AG09319 (cell line): ENCODE data around the gene USH1C.

Experiments used
- DNase-seq: peaks from one replicate; pipeline ENCODE4 v3.0.0-alpha.2; 2010; ENCODE audit warnings: low read depth; ENCODE audit errors: extremely low read depth
- CTCF ChIP-seq: IDR thresholded peaks from 2 replicates; pipeline ENCODE4 v1.5.1; 2011; ENCODE audit warnings: low read depth, mild to moderate bottlenecking, inconsistent platforms, low read length, moderate library complexity

Gene USH1C

DNA sequence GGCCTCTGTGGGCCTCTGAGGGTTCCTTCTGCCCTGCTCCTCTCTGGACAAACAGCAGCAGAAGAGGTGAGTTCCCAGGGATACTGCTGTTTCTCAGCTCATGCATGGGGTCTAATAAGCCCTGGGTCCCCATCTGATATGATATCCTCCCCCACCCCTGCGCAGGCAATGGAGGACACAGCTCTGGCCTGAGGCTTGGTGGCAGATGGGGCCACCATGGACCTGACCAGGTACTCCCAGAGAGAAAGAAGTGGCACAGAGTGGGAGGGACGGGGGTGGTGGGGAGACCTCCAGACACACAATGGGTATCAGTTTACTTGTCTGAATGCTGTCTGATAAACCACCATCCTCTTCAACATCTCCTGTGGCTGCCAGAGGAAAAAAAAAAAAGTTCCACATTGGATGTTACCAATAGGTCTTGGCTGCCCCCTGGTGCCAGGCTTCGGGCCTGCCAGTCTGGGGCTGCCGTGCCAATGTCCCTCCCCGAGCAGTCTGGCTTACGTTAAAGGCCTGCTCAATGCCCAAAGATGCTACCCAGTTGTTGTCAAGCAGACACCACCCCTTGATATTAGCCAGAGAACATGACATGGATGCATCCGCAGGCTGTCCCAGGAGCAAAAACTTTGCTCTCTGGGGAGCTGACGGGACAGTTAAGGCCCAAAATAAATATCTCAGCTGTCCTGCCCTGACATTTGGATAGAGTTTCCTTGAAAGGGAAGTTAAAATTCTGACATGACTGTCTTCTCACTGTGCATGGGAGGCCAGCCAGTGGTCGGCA is 39.7 kb downstream of the USH1C start:
- peak; percentile 30 for DNase-seq
- TF ChIP-seq CTCF = peak; percentile 91

DNA sequence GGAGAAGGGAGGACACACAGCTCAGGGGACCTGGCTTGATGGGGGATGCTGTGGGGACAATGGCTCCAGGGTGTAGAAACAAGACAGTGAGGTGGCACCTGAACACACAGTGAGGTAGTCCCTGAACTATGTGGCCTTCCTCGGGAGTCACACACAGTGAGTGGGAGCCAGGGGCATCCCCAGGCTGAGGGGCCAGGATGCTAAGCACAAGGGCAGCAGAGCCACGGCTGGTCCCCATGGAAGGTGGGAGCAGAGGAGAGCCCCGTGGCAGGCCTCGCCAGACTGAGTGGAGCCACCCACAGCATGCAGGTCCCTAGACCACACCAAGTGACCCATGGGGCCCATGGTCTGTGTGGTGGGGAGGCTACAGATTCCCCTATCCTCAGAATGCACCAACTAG is 41.6 kb downstream of the USH1C start:
- no peak for DNase-seq
- TF ChIP-seq CTCF = no peak

GRCh38 chr11:17500673-17501072 is 43.5 kb downstream of the USH1C start:
- no peak for DNase-seq
- TF ChIP-seq CTCF = no peak

DNA sequence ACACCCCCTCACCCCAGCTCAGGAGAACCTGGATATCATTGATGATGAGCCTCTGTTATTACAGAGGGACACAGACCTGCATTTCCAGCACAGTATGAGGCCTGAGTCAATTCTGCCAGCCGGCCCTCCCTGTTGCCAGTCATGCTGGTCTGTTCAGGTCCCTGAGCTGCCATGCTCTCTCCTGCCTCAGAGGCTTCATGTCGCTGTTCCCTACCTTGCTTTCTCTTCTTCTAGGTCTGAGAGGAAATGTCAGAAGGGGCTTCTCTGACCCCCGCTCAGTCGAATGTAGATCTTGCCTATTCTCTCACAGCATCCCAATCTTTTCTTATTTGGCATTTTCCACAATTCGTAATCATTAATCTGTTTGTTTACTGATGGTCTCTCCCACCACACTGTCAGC is 45.7 kb downstream of the USH1C start:
- no peak for DNase-seq
- no peak; the same call in none of the 2 replicates for TF ChIP-seq CTCF

DNA sequence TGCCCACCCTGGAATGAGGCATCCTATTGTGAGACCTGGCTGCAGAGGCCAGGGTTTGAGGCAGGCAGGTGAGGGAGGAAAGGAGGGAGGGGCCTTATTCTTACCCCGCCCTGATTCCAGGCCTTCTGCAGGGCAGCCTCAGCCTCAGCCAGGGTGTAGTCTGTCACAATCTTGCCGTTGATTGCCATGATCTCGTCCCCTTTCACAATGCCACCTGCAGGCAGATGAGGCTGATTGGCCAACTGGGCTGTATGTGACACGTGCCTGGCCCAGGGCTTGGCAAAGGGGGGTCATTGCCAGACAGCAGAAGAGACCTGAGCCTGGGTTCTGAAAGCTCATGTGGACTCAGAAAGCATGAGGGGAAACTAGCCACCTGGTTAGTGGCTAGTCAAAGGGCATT is 46.2 kb downstream of the USH1C start:
- DNase-seq = no peak
- TF ChIP-seq CTCF = no peak

- no peak for TF ChIP-seq CTCF
- no peak for DNase-seq
These were observed 47.8 kb downstream of the USH1C start for GRCh38 chr11:17496406-17496805.

- TF ChIP-seq CTCF = no peak
- DNase-seq = no peak
These were observed 50.2 kb downstream of the USH1C start for GRCh38 chr11:17494019-17494418.
